Activated CD4-positive, alpha-beta memory T cell treated with anti-CD3 and anti-CD28 coated beads, Interleukin-2, amount 10 ng/mL, durations not matched to agents 7 days and 5 days (primary cell): ENCODE results near the gene FURIN. TPM values are rescaled to one million over a fixed set of nuclear protein-coding genes. Genes with fewer than 3 reads are reported as not detected.
A peak's percentile ranks its signal among the peaks of the same experiment; 100 is the strongest.
"Not testable (repeated sequence)": the region's sequence is repeated elsewhere in the genome, so short reads cannot be mapped to it uniquely, and the experiment has no call there.

Source experiments
- CTCF ChIA-PET: fragments of 350-600 bp; sonication (Branson Sonifier 250); formaldehyde crosslinking; loops from one replicate; lab custom pipeline; 2021; ENCODE audit warnings: antibody characterized with exemption, inconsistent platforms; lab: Charles Lee
- POLR2A ChIA-PET: fragments of 350-600 bp; sonication (Branson Sonifier 250); formaldehyde crosslinking; loops from one replicate; lab custom pipeline; 2021; ENCODE audit warnings: antibody characterized with exemption; lab: Charles Lee
- DNase-seq: peaks from one replicate; pipeline ENCODE4 v3.0.0-alpha.2; 2020
- H3K27ac Mint-ChIP-seq: one replicate; pipeline ENCODE4 v1.8.0; 2021; ENCODE audit warnings: mild to moderate bottlenecking, mixed read lengths
- H3K27me3 Mint-ChIP-seq: one replicate; pipeline ENCODE4 v1.8.0; 2021; ENCODE audit warnings: mixed read lengths
- H3K36me3 Mint-ChIP-seq: one replicate; pipeline ENCODE4 v1.8.0; 2021; ENCODE audit warnings: low read depth, mixed read lengths
- H3K4me1 Mint-ChIP-seq: one replicate; pipeline ENCODE4 v1.8.0; 2021; ENCODE audit warnings: mixed read lengths
- H3K4me3 Mint-ChIP-seq: one replicate; pipeline ENCODE4 v1.8.0; 2021; ENCODE audit warnings: mild to moderate bottlenecking, mixed read lengths
- H3K9me3 Mint-ChIP-seq: one replicate; pipeline ENCODE4 v1.8.0; 2021; ENCODE audit warnings: mixed read lengths
- total RNA-seq, 2 experiments: library from RNA; stranded (reverse); gene quantifications; one replicate each; pipeline ENCODE4 v1.2.3, GENCODE V29; 2021

Gene FURIN
- total RNA-seq, 2 experiments from 2014 or later: 550 to 553 TPM

- H3K4me3 Mint-ChIP-seq, CTCF ChIA-PET, H3K27me3 Mint-ChIP-seq, H3K27ac Mint-ChIP-seq, DNase-seq, H3K9me3 Mint-ChIP-seq, POLR2A ChIA-PET: not testable (repeated sequence)
- peaks cover 16% of the 10 kb centered on the region for H3K4me1 Mint-ChIP-seq
- H3K36me3 Mint-ChIP-seq: peaks cover 78% of the 10 kb centered on the region
Measured at GRCh38 chr15:90909449-90909848, 41.1 kb downstream of the FURIN start.

- Mint-ChIP-seq H3K4me3 (no peak overlapping the region), H3K36me3 (peaks cover 80% of the 10 kb centered on the region), H3K27ac (no peak overlapping the region), H3K4me1 (peaks cover 11% of the 10 kb centered on the region), H3K9me3 (no peaks in the 10 kb centered on the region), H3K27me3 (no peaks in the 10 kb centered on the region)
- POLR2A ChIA-PET: interaction anchor here (1.4 kb wide), 1 partner anchor 13 kb away, joined by 4 read pairs; no protein-coding TSS in a partner anchor
- CTCF ChIA-PET: no interaction called here
- no peak for DNase-seq
Measured at GRCh38 chr15:90909976-90910375, 41.6 kb downstream of the FURIN start.

- Mint-ChIP-seq H3K9me3 (no peaks in the 10 kb centered on the region), H3K4me1 (peaks cover 4% of the 10 kb centered on the region), H3K27me3 (no peaks in the 10 kb centered on the region), H3K4me3 (no peak overlapping the region), H3K27ac (no peak overlapping the region), H3K36me3 (peaks cover 79% of the 10 kb centered on the region)
- no peak for DNase-seq
- ChIA-PET POLR2A (interaction anchor here (0.8 to 1.4 kb wide), 2 partner anchors 13 to 21 kb away, joined by 4 read pairs; no protein-coding TSS in a partner anchor), CTCF (no interaction called here)
Measured at GRCh38 chr15:90910441-90911301, 42.3 kb downstream of the FURIN start.

- Mint-ChIP-seq H3K36me3 (peaks cover 77% of the 10 kb centered on the region), H3K9me3 (no peaks in the 10 kb centered on the region), H3K27ac (no peak overlapping the region), H3K4me3 (no peak overlapping the region), H3K4me1 (no peaks in the 10 kb centered on the region), H3K27me3 (no peaks in the 10 kb centered on the region)
- ChIA-PET CTCF (no interaction called here), POLR2A (interaction anchor here (1.4 kb wide), 1 partner anchor 12 kb away, joined by 4 read pairs; no protein-coding TSS in a partner anchor)
- DNase-seq: no peak
Measured at GRCh38 chr15:90911302-90911623, 42.9 kb downstream of the FURIN start.

GRCh38 chr15:90911906-90912769 lies 43.8 kb downstream of the FURIN start:
- no peak for DNase-seq
- no peak overlapping the region for H3K4me3 Mint-ChIP-seq
- POLR2A ChIA-PET: interaction anchor here (0.7 to 2.7 kb wide), 2 partner anchors 9 kb away, joined by 3 to 17 read pairs; partner anchors contain the start of gene MAN2A2
- no peaks in the 10 kb centered on the region for H3K4me1 Mint-ChIP-seq
- no peaks in the 10 kb centered on the region for H3K9me3 Mint-ChIP-seq
- no peak overlapping the region for H3K27ac Mint-ChIP-seq
- no peaks in the 10 kb centered on the region for H3K27me3 Mint-ChIP-seq
- CTCF ChIA-PET: no interaction called here
- H3K36me3 Mint-ChIP-seq: peaks cover 78% of the 10 kb centered on the region

- CTCF ChIA-PET: no interaction called here
- Mint-ChIP-seq H3K36me3 (peaks cover 78% of the 10 kb centered on the region), H3K27ac (no peak overlapping the region), H3K9me3 (no peaks in the 10 kb centered on the region), H3K27me3 (no peaks in the 10 kb centered on the region), H3K4me1 (no peaks in the 10 kb centered on the region), H3K4me3 (no peak overlapping the region)
- DNase-seq: no peak
- POLR2A ChIA-PET: interaction anchor here (2.7 kb wide), 1 partner anchor 9 kb away, joined by 17 read pairs; the partner anchor contains the start of gene MAN2A2
Measured at GRCh38 chr15:90912770-90913075, 44.3 kb downstream of the FURIN start.

GRCh38 chr15:90913398-90913944 lies 45.1 kb downstream of the FURIN start:
- Mint-ChIP-seq H3K9me3 (no peaks in the 10 kb centered on the region), H3K4me1 (no peaks in the 10 kb centered on the region), H3K27me3 (no peaks in the 10 kb centered on the region), H3K27ac (no peak overlapping the region), H3K4me3 (no peak overlapping the region), H3K36me3 (peaks cover 79% of the 10 kb centered on the region)
- DNase-seq: no peak
- CTCF ChIA-PET: interaction anchor here (1.6 to 1.8 kb wide), 2 partner anchors 18 to 21 kb away, joined by 3 to 10 read pairs; partner anchors contain the start of gene HDDC3
- POLR2A ChIA-PET: interaction anchor here (1.2 to 2.7 kb wide), 3 partner anchors 10 to 18 kb away, joined by 3 to 17 read pairs (median 5); partner anchors contain the start of gene MAN2A2

GRCh38 chr15:90914305-90915080 lies 46.1 kb downstream of the FURIN start:
- H3K27ac Mint-ChIP-seq: no peak overlapping the region
- DNase-seq: no peak
- H3K27me3 Mint-ChIP-seq: no peaks in the 10 kb centered on the region
- H3K4me3 Mint-ChIP-seq: no peak overlapping the region
- ChIA-PET POLR2A (interaction anchor here (1.2 to 2.7 kb wide), 3 partner anchors 10 to 17 kb away, joined by 3 to 17 read pairs (median 5); partner anchors contain the start of gene MAN2A2), CTCF (interaction anchor here (1.1 to 1.8 kb wide), 3 partner anchors 17 to 28 kb away, joined by 3 to 10 read pairs (median 3); partner anchors contain the start of gene HDDC3)
- H3K36me3 Mint-ChIP-seq: peaks cover 80% of the 10 kb centered on the region
- no peaks in the 10 kb centered on the region for H3K9me3 Mint-ChIP-seq
- no peaks in the 10 kb centered on the region for H3K4me1 Mint-ChIP-seq

GRCh38 chr15:90915216-90915807 lies 46.9 kb downstream of the FURIN start:
- H3K4me1 Mint-ChIP-seq: no peaks in the 10 kb centered on the region
- ChIA-PET CTCF (interaction anchor here (1.8 kb wide), 1 partner anchor 17 kb away, joined by 10 read pairs; the partner anchor contains the start of gene HDDC3), POLR2A (interaction anchor here (2.7 kb wide), 1 partner anchor 12 kb away, joined by 17 read pairs; the partner anchor contains the start of gene MAN2A2)
- H3K27me3 Mint-ChIP-seq: no peaks in the 10 kb centered on the region
- DNase-seq: no peak
- H3K27ac Mint-ChIP-seq: peak overlapping the region; percentile 21
- H3K36me3 Mint-ChIP-seq: peaks cover 80% of the 10 kb centered on the region
- H3K9me3 Mint-ChIP-seq: no peaks in the 10 kb centered on the region
- no peak overlapping the region for H3K4me3 Mint-ChIP-seq

- DNase-seq: no peak
- H3K27ac Mint-ChIP-seq: no peak overlapping the region
- ChIA-PET POLR2A (no interaction called here), CTCF (no interaction called here)
- H3K27me3 Mint-ChIP-seq: no peaks in the 10 kb centered on the region
- no peaks in the 10 kb centered on the region for H3K9me3 Mint-ChIP-seq
- H3K4me1 Mint-ChIP-seq: no peaks in the 10 kb centered on the region
- H3K4me3 Mint-ChIP-seq: no peak overlapping the region
- H3K36me3 Mint-ChIP-seq: peaks cover 81% of the 10 kb centered on the region
Measured at GRCh38 chr15:90915808-90916440, 47.5 kb downstream of the FURIN start.

GRCh38 chr15:90916461-90916860 lies 48.1 kb downstream of the FURIN start:
- DNase-seq: no peak
- H3K9me3 Mint-ChIP-seq: no peaks in the 10 kb centered on the region
- CTCF ChIA-PET: no interaction called here
- no peak overlapping the region for H3K27ac Mint-ChIP-seq
- H3K4me3 Mint-ChIP-seq: no peak overlapping the region
- peaks cover 3% of the 10 kb centered on the region for H3K4me1 Mint-ChIP-seq
- H3K27me3 Mint-ChIP-seq: no peaks in the 10 kb centered on the region
- H3K36me3 Mint-ChIP-seq: peaks cover 82% of the 10 kb centered on the region
- POLR2A ChIA-PET: interaction anchor here (0.5 to 3.2 kb wide), 2 partner anchors 14 to 459 kb away, joined by 4 to 27 read pairs; partner anchors contain the start of gene HDDC3
